DND-41 (cell line): Measurements from ENCODE around the gene NUDT9.

Experiments used
- CTCF ChIP-seq: IDR thresholded peaks from 2 replicates; pipeline ENCODE4 v1.5.1; 2012; ENCODE audit warnings: borderline replicate concordance, low read length, moderate library complexity, mild to moderate bottlenecking; ENCODE audit not compliant: poor library complexity, severe bottlenecking; ENCODE audit errors: extremely low read depth
- EZH2 ChIP-seq: IDR thresholded peaks from 3 replicates; pipeline ENCODE4 v1.6.1; 2012; ENCODE audit warnings: borderline replicate concordance, low read depth, mild to moderate bottlenecking, moderate library complexity, low read length, inconsistent platforms; ENCODE audit not compliant: severe bottlenecking

GRCh38 chr4:87409420-87409939 is 12.9 kb upstream of the NUDT9 start:
- TF ChIP-seq CTCF (no peak), EZH2 (no peak)
